DND-41 (cell line): ENCODE data around the gene GABPB2.

Experiments used
- ATAC-seq: fragments of 200-7000 bp; cut with Tn5 transposase; 3 replicates; pipeline ENCODE4 v1.9.1; 2021; ENCODE audit warnings: low read depth; ENCODE audit not compliant: insufficient read depth
- DNase-seq: peaks from one replicate; pipeline ENCODE4 v3.0.0-alpha.2; 2020
- H2AFZ ChIP-seq: 2 replicates; pipeline ENCODE4 v1.6.0; 2012; ENCODE audit warnings: low read depth, low read length
- H3K27ac ChIP-seq: 2 replicates; pipeline ENCODE4 v1.5.1; 2012; ENCODE audit warnings: low read length, inconsistent platforms
- H3K27me3 ChIP-seq: fragments of 200-600 bp; sonication (generic); 2 replicates; pipeline ENCODE4 v1.6.0; 2012; ENCODE audit warnings: low read length, mild to moderate bottlenecking, inconsistent platforms; ENCODE audit not compliant: insufficient read depth, poor library complexity
- H3K36me3 ChIP-seq: 2 replicates; pipeline ENCODE4 v1.5.1; 2012; ENCODE audit warnings: low read length, inconsistent platforms; ENCODE audit not compliant: insufficient read depth
- H3K4me1 ChIP-seq: 2 replicates; pipeline ENCODE4 v1.5.1; 2012; ENCODE audit warnings: mild to moderate bottlenecking, low read length; ENCODE audit not compliant: insufficient read depth
- H3K4me2 ChIP-seq: 2 replicates; pipeline ENCODE4 v1.6.0; 2012; ENCODE audit warnings: mild to moderate bottlenecking, moderate library complexity, low read length, inconsistent platforms; ENCODE audit not compliant: insufficient read depth
- H3K4me3 ChIP-seq, 2 experiments: fragments of 200-600 bp in 1 of 2; shearing (Covaris generic) in 1 of 2; 2 replicates each; pipeline ENCODE4 v1.5.1; 2012 to 2016; ENCODE audit warnings: inconsistent platforms in 2 of 2, low read length in 2 of 2, mild to moderate bottlenecking in 2 of 2, low read depth in 1 of 2, moderate library complexity in 1 of 2
- H3K79me2 ChIP-seq: 2 replicates; pipeline ENCODE4 v1.6.0; 2012; ENCODE audit warnings: low read length, inconsistent platforms; ENCODE audit not compliant: insufficient read depth
- H3K9ac ChIP-seq: 2 replicates; pipeline ENCODE4 v1.6.0; 2012; ENCODE audit warnings: low read depth, mild to moderate bottlenecking, inconsistent platforms, low read length, moderate library complexity
- H3K9me3 ChIP-seq: 2 replicates; pipeline ENCODE4 v1.5.1; 2012; ENCODE audit warnings: low read length, moderate library complexity, mild to moderate bottlenecking, inconsistent platforms; ENCODE audit not compliant: insufficient read depth, severe bottlenecking
- H4K20me1 ChIP-seq: 2 replicates; pipeline ENCODE4 v1.6.0; 2012; ENCODE audit warnings: low read length; ENCODE audit not compliant: insufficient read depth
- CTCF ChIP-seq: IDR thresholded peaks from 2 replicates; pipeline ENCODE4 v1.5.1; 2012; ENCODE audit warnings: borderline replicate concordance, low read length, moderate library complexity, mild to moderate bottlenecking; ENCODE audit not compliant: poor library complexity, severe bottlenecking; ENCODE audit errors: extremely low read depth
- EZH2 ChIP-seq: IDR thresholded peaks from 3 replicates; pipeline ENCODE4 v1.6.1; 2012; ENCODE audit warnings: borderline replicate concordance, low read depth, mild to moderate bottlenecking, moderate library complexity, low read length, inconsistent platforms; ENCODE audit not compliant: severe bottlenecking

GABPB2 gene

GRCh38 chr1:151070474-151071276 is at the start of gene GABPB2:
GABPB2 (plus strand) TSS chr1:151070761; CDS start chr1:151088190, 17,429 bp downstream.
- peak; percentile 88 for ATAC-seq
- Histone ChIP-seq H2AFZ (peak within 1 kb of the TSS; percentile 89), H3K27me3 (no peaks in the 10 kb centered on the region)

GRCh38 chr1:151024540-151025146 is 45.9 kb upstream of the GABPB2 start:
- Histone ChIP-seq H3K27ac (no peak overlapping the region), H4K20me1 (no peaks in the 10 kb centered on the region), H3K9ac (no peak overlapping the region), H3K4me2 (no peak overlapping the region), H3K4me3 (no peak overlapping the region), H3K27me3 (no peaks in the 10 kb centered on the region), H3K4me1 (no peaks in the 10 kb centered on the region), H3K9me3 (no peaks in the 10 kb centered on the region), H3K36me3 (peaks cover 51% of the 10 kb centered on the region), H2AFZ (no peak overlapping the region), H3K79me2 (no peaks in the 10 kb centered on the region)
- TF ChIP-seq EZH2 = no peak
- peak; percentile 91 for TF ChIP-seq CTCF
- ATAC-seq (peak; percentile 98), DNase-seq (peak; percentile 80)

More at GRCh38 chr1:151070474-151071276, at the start of gene GABPB2:
- H4K20me1 ChIP-seq = no peaks in the 10 kb centered on the region
- H3K79me2 ChIP-seq = peaks cover 64% of the 10 kb centered on the region
- peak within 1 kb of the TSS; percentile 45 to 68 for H3K4me3 ChIP-seq
- DNase-seq = peak; percentile 90
- H3K36me3 ChIP-seq = peaks cover 43% of the 10 kb centered on the region
- H3K9me3 ChIP-seq = no peaks in the 10 kb centered on the region
- peak within 1 kb of the TSS; percentile 78 for H3K4me2 ChIP-seq
- peak; percentile 82 for TF ChIP-seq CTCF
- no peak for TF ChIP-seq EZH2
- H3K4me1 ChIP-seq = peaks cover 46% of the 10 kb centered on the region
- peak within 1 kb of the TSS; percentile 97 for H3K27ac ChIP-seq
- H3K9ac ChIP-seq = peak within 1 kb of the TSS; percentile 84

- no peak for TF ChIP-seq CTCF
- no peak for TF ChIP-seq EZH2
- no peaks in the 10 kb centered on the region for H3K4me1 ChIP-seq
- no peak overlapping the region for H2AFZ ChIP-seq
- H3K79me2 ChIP-seq = no peaks in the 10 kb centered on the region
- H3K27me3 ChIP-seq = no peaks in the 10 kb centered on the region
- no peak for DNase-seq
- no peaks in the 10 kb centered on the region for H4K20me1 ChIP-seq
- H3K4me3 ChIP-seq = no peak overlapping the region
- no peak overlapping the region for H3K4me2 ChIP-seq
- H3K27ac ChIP-seq = no peak overlapping the region
- no peak overlapping the region for H3K9ac ChIP-seq
- H3K9me3 ChIP-seq = no peaks in the 10 kb centered on the region
- H3K36me3 ChIP-seq = peaks cover 58% of the 10 kb centered on the region
- ATAC-seq = no peak
Measured at GRCh38 chr1:151026460-151026859, 44.1 kb upstream of the GABPB2 start.
